CD14-positive monocyte (primary cell): ENCODE measurements around the gene TGFBR3. TPM values are rescaled to one million over a fixed set of nuclear protein-coding genes. Genes with fewer than 3 reads are reported as not detected.

Experiments used
- DNase-seq, 3 donors: peaks; one replicate each; pipeline ENCODE4 v3.0.0-alpha.2; 2011 to 2022
- H2AFZ ChIP-seq: 2 replicates; pipeline ENCODE4 v1.6.0; 2012; ENCODE audit warnings: mild to moderate bottlenecking, low read depth, low read length, inconsistent platforms; ENCODE audit not compliant: insufficient read depth, poor library complexity, severe bottlenecking
- H3K27ac ChIP-seq, 2 donors: 1 replicate in 1 of 2; 2 replicates in 1 of 2; pipeline ENCODE4 v1.5.1; 2012 to 2013; ENCODE audit warnings: low read length in 2 of 2, control low read depth in 1 of 2, inconsistent platforms in 1 of 2, low read depth in 1 of 2, mild to moderate bottlenecking in 1 of 2
- H3K27me3 ChIP-seq, 2 donors: one replicate each; pipeline versions ENCODE4 v1.6.0 to v1.6.1; 2011 to 2013; ENCODE audit warnings: low read length in 2 of 2; ENCODE audit not compliant: control insufficient read depth in 2 of 2, insufficient read depth in 2 of 2
- H3K36me3 ChIP-seq, 2 donors: replicated peaks in 1 of 2; 1 replicate in 1 of 2; 2 replicates in 1 of 2; pipeline versions ENCODE4 v1.5.1 to v1.6.1; 2012 to 2013; ENCODE audit warnings: low read length in 2 of 2, control low read depth in 1 of 2, inconsistent platforms in 1 of 2, mild to moderate bottlenecking in 1 of 2; ENCODE audit not compliant: insufficient read depth in 2 of 2, control insufficient read depth in 1 of 2
- H3K4me1 ChIP-seq, 2 donors: 1 replicate in 1 of 2; 2 replicates in 1 of 2; pipeline versions ENCODE4 v1.5.1 to v1.6.1; 2012 to 2013; ENCODE audit warnings: low read length in 2 of 2, control low read depth in 1 of 2, inconsistent platforms in 1 of 2, mild to moderate bottlenecking in 1 of 2, moderate library complexity in 1 of 2; ENCODE audit not compliant: insufficient read depth in 2 of 2, control insufficient read depth in 1 of 2
- H3K4me2 ChIP-seq: replicated peaks from 2 replicates; pipeline ENCODE3; 2012; ENCODE audit warnings: low read length, moderate library complexity, mild to moderate bottlenecking; ENCODE audit not compliant: poor library complexity, severe bottlenecking; ENCODE audit errors: extremely low read depth
- H3K4me3 ChIP-seq, 3 experiments: fragments of 200-600 bp in 1 of 3; sonication (generic) in 1 of 3; replicated peaks in 1 of 3; 1 replicate in 2 of 3; 2 replicates in 1 of 3; pipeline ENCODE4 v1.5.1; 2011 to 2013; ENCODE audit warnings: low read length in 3 of 3, mild to moderate bottlenecking in 3 of 3, control low read depth in 2 of 3, low read depth in 2 of 3, inconsistent platforms in 1 of 3, moderate library complexity in 1 of 3
- H3K79me2 ChIP-seq: 2 replicates; pipeline ENCODE4 v1.6.0; 2012; ENCODE audit warnings: mild to moderate bottlenecking, control low read depth, inconsistent platforms, low read length, moderate library complexity; ENCODE audit not compliant: insufficient read depth
- H3K9ac ChIP-seq: 2 replicates; pipeline ENCODE4 v1.6.0; 2017; ENCODE audit warnings: low read length, mild to moderate bottlenecking; ENCODE audit not compliant: insufficient read depth, poor library complexity, severe bottlenecking
- H3K9me3 ChIP-seq, 2 donors: replicated peaks in 1 of 2; 1 replicate in 1 of 2; 2 replicates in 1 of 2; pipeline versions ENCODE4 v1.5.1 to v1.6.1; 2012 to 2013; ENCODE audit warnings: low read length in 2 of 2, control low read depth in 1 of 2; ENCODE audit not compliant: control insufficient read depth in 1 of 2, insufficient read depth in 1 of 2
- H4K20me1 ChIP-seq: 2 replicates; pipeline ENCODE4 v1.6.0; 2012; ENCODE audit warnings: mild to moderate bottlenecking, low read length, control low read depth, moderate library complexity; ENCODE audit not compliant: insufficient read depth
- H3K27ac Mint-ChIP-seq, 7 donors: one replicate each; pipeline ENCODE4 v1.8.0; 2020; ENCODE audit warnings: mild to moderate bottlenecking in 7 of 7, mixed read lengths in 7 of 7, moderate library complexity in 6 of 7, inconsistent platforms in 2 of 7
- H3K27me3 Mint-ChIP-seq, 3 donors: one replicate each; pipeline ENCODE4 v1.8.0; 2021 to 2022; ENCODE audit warnings: low read depth in 3 of 3, mild to moderate bottlenecking in 3 of 3, mixed read lengths in 3 of 3, moderate library complexity in 3 of 3, inconsistent platforms in 1 of 3
- H3K36me3 Mint-ChIP-seq, 2 donors: one replicate each; pipeline ENCODE4 v1.8.0; 2020; ENCODE audit warnings: mixed read lengths in 2 of 2, inconsistent platforms in 1 of 2, mild to moderate bottlenecking in 1 of 2
- H3K4me1 Mint-ChIP-seq: one replicate; pipeline ENCODE4 v1.8.0; 2020; ENCODE audit warnings: mild to moderate bottlenecking, mixed read lengths
- H3K4me3 Mint-ChIP-seq, 2 donors: one replicate each; pipeline ENCODE4 v1.8.0; 2020; ENCODE audit warnings: mild to moderate bottlenecking in 2 of 2, mixed read lengths in 2 of 2, moderate library complexity in 1 of 2
- H3K9me3 Mint-ChIP-seq, 7 donors: one replicate each; pipeline ENCODE4 v1.8.0; 2020 to 2022; ENCODE audit warnings: mixed read lengths in 7 of 7, mild to moderate bottlenecking in 6 of 7, moderate library complexity in 6 of 7, inconsistent platforms in 2 of 7
- CTCF ChIP-seq: fragments of 200-600 bp; IDR thresholded peaks from one replicate; pipeline ENCODE4 v1.8.0; 2022; ENCODE audit warnings: antibody characterized with exemption, mild to moderate bottlenecking
- WGBS: methylation state at CpG from one replicate; pipeline ENCODE4 v1.1.5; 2013; ENCODE audit warnings: missing lambda C conversion rate; ENCODE audit not compliant: insufficient coverage; 5-methylcytosine and 5-hydroxymethylcytosine counted together
- intact Hi-C, 2 donors: fragments of 100-400 bp; cut with micrococcal nuclease; formaldehyde crosslinking; loops; one replicate each; pipeline versions ENCODE4 v1.15.0 to v1.15.1; 2023
- polyA plus RNA-seq, 3 donors: library from polyadenylated mRNA; depleted of rRNA in 1 of 3; unstranded in 2 of 3; stranded (reverse) in 1 of 3; fragments of 300-500 nt in 2 of 3; fragments of >200 nt in 1 of 3; fragmentation: Illumina TruSeq in 2 of 3; gene quantifications; 1 replicate in 2 of 3; 2 replicates in 1 of 3; pipeline ENCODE4 v1.2.3, GENCODE V29; 2012 to 2021

TGFBR3 gene
- polyA plus RNA-seq, 3 donors: 0.09 to 0.28 (median 0.20) TPM

DNA sequence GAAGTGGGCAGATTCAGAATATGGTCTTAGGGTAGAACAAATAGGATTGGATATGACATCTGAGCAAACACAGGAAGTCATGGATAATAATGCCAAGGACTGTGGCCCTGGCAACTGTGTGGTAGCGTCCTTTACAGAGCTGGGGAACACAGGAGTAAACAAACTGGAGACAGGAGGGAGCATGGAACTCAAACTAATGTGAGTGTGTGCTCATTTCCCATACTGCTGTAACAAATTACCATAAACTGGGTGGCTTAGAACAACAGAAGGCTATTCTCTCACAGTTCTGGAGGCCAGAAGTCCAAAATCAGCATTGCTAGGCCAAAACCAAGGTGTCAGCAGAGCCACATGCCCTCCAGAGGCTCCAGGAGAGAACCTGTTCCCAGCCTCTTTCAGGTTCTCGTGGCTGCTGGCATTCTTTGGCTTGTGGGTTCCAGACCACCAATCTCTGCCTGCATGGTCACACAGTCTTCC lies 106.4 kb downstream of the TGFBR3 start:
- H3K27ac ChIP-seq: no peak overlapping the region
- H3K27me3 ChIP-seq: no peaks in the 10 kb centered on the region
- H3K4me3 ChIP-seq: no peak overlapping the region
- intact Hi-C loops: no loop called here
- Mint-ChIP-seq H3K4me1 (no peaks in the 10 kb centered on the region), H3K36me3 (no peaks in the 10 kb centered on the region), H3K9me3 (peaks cover 0 to 2% (median 0%) of the 10 kb centered on the region in 7 donors), H3K4me3 (no peak overlapping the region), H3K27me3 (peaks cover 3 to 5% (median 5%) of the 10 kb centered on the region in 3 donors), H3K27ac (no peak overlapping the region)
- no peaks in the 10 kb centered on the region for H3K36me3 ChIP-seq
- H3K79me2 ChIP-seq: no peaks in the 10 kb centered on the region
- no peak for DNase-seq
- no peak for TF ChIP-seq CTCF
- no peak overlapping the region for H2AFZ ChIP-seq
- no peaks in the 10 kb centered on the region for H4K20me1 ChIP-seq
- H3K9ac ChIP-seq: no peak overlapping the region
- no peaks in the 10 kb centered on the region for H3K4me1 ChIP-seq
- no peak overlapping the region for H3K4me2 ChIP-seq
- H3K9me3 ChIP-seq: no peaks in the 10 kb centered on the region
- WGBS: 100% methylated on average over 1 of the region's 2 CpGs

GRCh38 chr1:91778964-91779363 lies 107.0 kb downstream of the TGFBR3 start:
- TF ChIP-seq CTCF: no peak
- Histone ChIP-seq H3K36me3 (no peaks in the 10 kb centered on the region), H3K4me3 (no peak overlapping the region), H3K27ac (no peak overlapping the region), H3K27me3 (no peaks in the 10 kb centered on the region), H2AFZ (no peak overlapping the region), H4K20me1 (no peaks in the 10 kb centered on the region), H3K79me2 (no peaks in the 10 kb centered on the region), H3K9ac (no peak overlapping the region), H3K4me2 (no peak overlapping the region), H3K9me3 (no peaks in the 10 kb centered on the region), H3K4me1 (no peaks in the 10 kb centered on the region)
- Mint-ChIP-seq H3K9me3 (peaks cover 0 to 2% (median 0%) of the 10 kb centered on the region in 7 donors), H3K36me3 (no peaks in the 10 kb centered on the region), H3K27me3 (peaks cover 0 to 5% (median 5%) of the 10 kb centered on the region in 3 donors), H3K4me3 (no peak overlapping the region), H3K27ac (no peak overlapping the region), H3K4me1 (no peaks in the 10 kb centered on the region)
- intact Hi-C loops: no loop called here
- 93% methylated on average over 3 of the region's 5 CpGs for WGBS
- no peak for DNase-seq
